Colonic mucosa (tissue), 4 donors: ENCODE data around the gene C1QTNF5. TPM values are rescaled to one million over a fixed set of nuclear protein-coding genes. Genes with fewer than 3 reads are reported as not detected.
"Not testable (repeated sequence)": the region's sequence is repeated elsewhere in the genome, so short reads cannot be mapped to it uniquely, and the experiment has no call there.

Source experiments
- DNase-seq: peaks from one replicate; pipeline ENCODE4 v3.0.0-alpha.2; 2020
- H3K27ac ChIP-seq: fragments of 200-600 bp; one replicate; pipeline ENCODE4 v1.8.0; 2021
- H3K27me3 ChIP-seq: fragments of 200-600 bp; one replicate; pipeline ENCODE4 v1.8.0; 2021
- H3K36me3 ChIP-seq: fragments of 200-600 bp; one replicate; pipeline ENCODE4 v1.8.0; 2021
- H3K4me1 ChIP-seq: fragments of 200-600 bp; one replicate; pipeline ENCODE4 v1.8.0; 2021; ENCODE audit warnings: mild to moderate bottlenecking
- H3K4me3 ChIP-seq: fragments of 200-600 bp; one replicate; pipeline ENCODE4 v1.8.0; 2021
- H3K9ac ChIP-seq, 2 donors: one replicate each; pipeline ENCODE4 v1.7.0; 2013; ENCODE audit warnings: control low read depth in 2 of 2, low read depth in 2 of 2, low read length in 2 of 2
- H3K9me3 ChIP-seq: fragments of 200-600 bp; one replicate; pipeline ENCODE4 v1.8.0; 2021
- CTCF ChIP-seq: fragments of 200-600 bp; IDR thresholded peaks from one replicate; pipeline ENCODE4 v1.8.0; 2022; ENCODE audit warnings: antibody characterized with exemption, mild to moderate bottlenecking
- intact Hi-C: fragments of 100-400 bp; cut with DNase I; formaldehyde crosslinking; loops from one replicate; pipeline ENCODE4 v1.14.1; 2022
- total RNA-seq, 2 donors: library from RNA; stranded (reverse); fragmentation: NEBNext Ultra II Directional in 1 of 2; extraction: Animal tissue kit (Norgen Biotek cat#: 25700) in 1 of 2; gene quantifications; one replicate each; pipeline ENCODE4 v1.2.1, GENCODE V29; 2021
- donor health status: healthy.
- donor health status: DM: no; HTN: no; CAD: no.
- donor health status: DM: no; HTN: no; CAD: no.

C1QTNF5 gene
- 1 to 10 TPM; 5.3 to 8.7 TPM for total RNA-seq

GRCh38 chr11:119340335-119341221, at the start of gene C1QTNF5:
TSS of gene C1QTNF5 (minus strand) at chr11:119340883. CDS start at chr11:119340397, 486 bp downstream.
- Histone ChIP-seq H3K36me3 (no peaks in the 10 kb centered on the region), H3K9ac (peak within 1 kb of the TSS; percentile 61 to 75), H3K27me3 (peaks cover 18% of the 10 kb centered on the region), H3K4me1 (peaks cover 17% of the 10 kb centered on the region), H3K9me3 (no peaks in the 10 kb centered on the region), H3K27ac (peak within 1 kb of the TSS; percentile 68), H3K4me3 (peak within 1 kb of the TSS; percentile 34)
- DNase-seq = peak; percentile 77
- intact Hi-C loops = no loop called here
- TF ChIP-seq CTCF = no peak

- TF ChIP-seq CTCF = no peak
- H3K27me3 ChIP-seq = no peaks in the 10 kb centered on the region
- no peaks in the 10 kb centered on the region for H3K4me1 ChIP-seq
- no peak overlapping the region for H3K4me3 ChIP-seq
- no peak for DNase-seq
- intact Hi-C loops = no loop called here
- no peak overlapping the region for H3K27ac ChIP-seq
- no peaks in the 10 kb centered on the region for H3K36me3 ChIP-seq
- H3K9me3 ChIP-seq = no peaks in the 10 kb centered on the region
- no peak overlapping the region for H3K9ac ChIP-seq
Measured at GRCh38 chr11:119389611-119390254, 49.0 kb upstream of the C1QTNF5 start.

DNA sequence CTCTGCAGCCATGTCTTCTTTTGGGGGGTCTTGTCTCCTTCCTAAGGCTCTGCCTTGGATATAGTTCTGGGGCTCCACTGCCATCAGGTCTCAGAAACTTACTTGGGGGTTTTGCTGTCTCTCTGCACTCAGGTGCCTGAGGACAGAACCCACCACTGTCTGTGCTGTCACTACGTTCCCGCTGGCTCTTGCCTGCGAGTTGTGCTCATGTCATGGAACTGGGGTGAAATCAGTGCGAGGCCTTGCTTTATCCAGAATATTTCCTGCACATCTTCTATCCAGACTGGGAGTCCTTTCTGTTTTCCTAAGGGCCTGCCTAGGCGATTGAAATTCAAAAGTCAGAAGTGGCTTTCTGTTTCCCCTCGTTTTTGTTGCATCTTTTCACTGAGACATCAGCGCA, 47.4 kb upstream of the C1QTNF5 start:
- Histone ChIP-seq H3K4me1 (no peaks in the 10 kb centered on the region), H3K27me3 (no peaks in the 10 kb centered on the region), H3K4me3 (no peak overlapping the region), H3K9ac (no peak overlapping the region), H3K27ac (no peak overlapping the region), H3K9me3 (no peaks in the 10 kb centered on the region), H3K36me3 (no peaks in the 10 kb centered on the region)
- DNase-seq = no peak
- intact Hi-C loops = no loop called here
- TF ChIP-seq CTCF = no peak

- H3K4me1 ChIP-seq = no peaks in the 10 kb centered on the region
- H3K36me3 ChIP-seq = no peaks in the 10 kb centered on the region
- no peak overlapping the region for H3K4me3 ChIP-seq
- no peaks in the 10 kb centered on the region for H3K27me3 ChIP-seq
- TF ChIP-seq CTCF = no peak
- DNase-seq = no peak
- H3K9ac ChIP-seq = no peak overlapping the region
- H3K27ac ChIP-seq = no peak overlapping the region
- intact Hi-C loops = no loop called here
- no peaks in the 10 kb centered on the region for H3K9me3 ChIP-seq
Measured at GRCh38 chr11:119384332-119384731, 43.6 kb upstream of the C1QTNF5 start.

DNA sequence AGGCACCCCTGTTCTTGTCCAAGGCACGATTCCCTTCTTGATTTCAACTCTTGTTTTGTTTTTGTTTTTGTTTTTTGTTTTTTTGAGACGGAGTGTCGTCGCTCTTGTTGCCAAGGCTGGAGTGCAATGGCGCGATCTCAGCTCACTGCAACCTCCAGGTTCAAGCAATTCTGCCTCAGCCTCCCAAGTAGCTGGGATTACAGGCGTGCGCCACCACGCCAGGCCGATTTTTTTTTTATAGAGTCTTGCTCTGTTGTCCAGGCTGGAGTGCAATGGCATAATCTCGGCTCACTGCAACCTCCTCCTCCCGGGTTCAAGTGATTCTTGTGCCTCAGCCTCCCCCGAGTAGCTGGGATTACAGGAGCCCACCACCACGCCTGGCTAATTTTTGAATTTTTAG, 41.8 kb upstream of the C1QTNF5 start:
- H3K4me1 ChIP-seq, H3K27me3 ChIP-seq, H3K4me3 ChIP-seq, intact Hi-C loops, H3K9ac ChIP-seq, H3K9me3 ChIP-seq, H3K36me3 ChIP-seq, DNase-seq, H3K27ac ChIP-seq: not testable (repeated sequence)

DNA sequence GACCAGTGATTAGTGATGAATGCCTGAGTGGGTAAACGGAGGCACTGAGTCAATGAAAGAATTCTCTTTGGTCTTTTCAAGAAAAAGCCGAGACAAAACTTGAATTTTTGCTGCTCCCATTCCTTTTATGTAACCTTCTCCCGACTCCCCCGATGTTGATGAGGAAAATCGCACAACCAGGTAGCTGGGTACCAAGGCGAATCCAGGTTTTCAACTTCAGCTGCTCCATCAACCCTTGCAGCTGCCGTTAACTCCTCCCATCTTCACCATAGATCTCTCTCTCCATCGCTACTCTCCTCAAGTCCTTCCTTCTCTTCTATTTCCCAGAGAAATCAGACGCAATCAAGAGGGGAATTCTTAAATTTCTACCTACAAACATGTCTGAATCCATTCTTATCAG, 41.4 kb upstream of the C1QTNF5 start:
- no peaks in the 10 kb centered on the region for H3K27me3 ChIP-seq
- TF ChIP-seq CTCF = no peak
- intact Hi-C loops = no loop called here
- H3K9me3 ChIP-seq = no peaks in the 10 kb centered on the region
- no peaks in the 10 kb centered on the region for H3K36me3 ChIP-seq
- no peak for DNase-seq
- H3K4me3 ChIP-seq = peak overlapping the region; percentile 51
- peak overlapping the region in 1 of 2 donors; percentile 68 for H3K9ac ChIP-seq
- H3K4me1 ChIP-seq = no peaks in the 10 kb centered on the region
- H3K27ac ChIP-seq = no peak overlapping the region
